CD4-positive, alpha-beta T cell treated with Interleukin-15 for 1 hour (primary cell): ENCODE results near the gene AGXT2.

ENCODE experiments used
- DNase-seq: peaks from one replicate; pipeline ENCODE4 v3.0.0-alpha.2; 2020

Gene AGXT2, protein sequence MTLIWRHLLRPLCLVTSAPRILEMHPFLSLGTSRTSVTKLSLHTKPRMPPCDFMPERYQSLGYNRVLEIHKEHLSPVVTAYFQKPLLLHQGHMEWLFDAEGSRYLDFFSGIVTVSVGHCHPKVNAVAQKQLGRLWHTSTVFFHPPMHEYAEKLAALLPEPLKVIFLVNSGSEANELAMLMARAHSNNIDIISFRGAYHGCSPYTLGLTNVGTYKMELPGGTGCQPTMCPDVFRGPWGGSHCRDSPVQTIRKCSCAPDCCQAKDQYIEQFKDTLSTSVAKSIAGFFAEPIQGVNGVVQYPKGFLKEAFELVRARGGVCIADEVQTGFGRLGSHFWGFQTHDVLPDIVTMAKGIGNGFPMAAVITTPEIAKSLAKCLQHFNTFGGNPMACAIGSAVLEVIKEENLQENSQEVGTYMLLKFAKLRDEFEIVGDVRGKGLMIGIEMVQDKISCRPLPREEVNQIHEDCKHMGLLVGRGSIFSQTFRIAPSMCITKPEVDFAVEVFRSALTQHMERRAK

DNA sequence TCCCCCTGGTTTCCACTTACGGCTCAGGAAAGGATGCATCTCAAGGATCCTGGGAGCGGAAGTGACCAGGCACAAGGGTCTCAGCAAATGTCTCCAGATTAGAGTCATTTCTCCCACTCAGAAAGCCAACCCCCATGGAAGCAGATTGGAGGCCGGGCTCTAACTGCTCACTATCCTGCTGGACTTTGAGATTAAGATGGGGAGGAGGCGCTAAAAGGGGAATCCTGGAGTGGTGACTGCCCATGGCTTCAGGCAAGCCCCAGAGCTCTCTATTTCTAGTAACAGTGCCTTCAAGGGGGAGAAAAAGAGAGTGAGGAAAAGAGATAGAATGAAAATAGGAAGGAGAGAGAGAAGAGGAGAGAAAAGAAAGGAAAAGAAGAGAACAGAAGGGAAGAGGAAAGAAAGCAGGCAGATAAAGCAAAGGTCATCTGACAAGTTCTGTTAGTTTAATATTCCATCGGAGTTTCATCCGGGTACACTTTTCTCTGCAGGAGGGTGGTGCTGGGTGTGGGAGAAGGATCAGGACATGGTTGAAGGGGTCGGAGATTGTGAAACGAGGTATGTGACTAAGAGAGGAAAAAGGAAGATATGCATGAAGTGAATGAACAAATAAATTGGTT lies at the start of gene AGXT2:
TSS of gene AGXT2 (minus strand) at position 165 of the 620 bp plus-strand sequence. CDS start at position 108, 57 bp downstream.
- no peak for DNase-seq

DNA sequence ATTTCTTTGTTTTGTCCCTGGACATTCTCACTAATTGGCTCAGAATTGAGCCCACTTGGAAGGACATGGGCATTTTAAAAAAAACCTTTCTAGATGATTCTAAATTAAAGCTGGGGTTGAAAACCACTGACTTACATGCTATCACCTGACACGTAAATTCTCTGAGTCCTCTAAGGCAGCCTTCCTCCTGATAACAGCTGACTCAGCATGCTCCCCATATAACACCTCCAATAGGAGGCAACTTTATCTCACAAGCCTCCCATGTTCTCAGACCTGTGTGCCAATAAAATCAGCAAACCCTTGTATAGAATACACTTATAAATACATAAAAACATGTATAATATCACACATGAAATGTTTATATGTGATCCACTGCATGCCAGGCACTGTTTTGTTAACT lies 49.2 kb upstream of the AGXT2 start:
- no peak for DNase-seq

DNA sequence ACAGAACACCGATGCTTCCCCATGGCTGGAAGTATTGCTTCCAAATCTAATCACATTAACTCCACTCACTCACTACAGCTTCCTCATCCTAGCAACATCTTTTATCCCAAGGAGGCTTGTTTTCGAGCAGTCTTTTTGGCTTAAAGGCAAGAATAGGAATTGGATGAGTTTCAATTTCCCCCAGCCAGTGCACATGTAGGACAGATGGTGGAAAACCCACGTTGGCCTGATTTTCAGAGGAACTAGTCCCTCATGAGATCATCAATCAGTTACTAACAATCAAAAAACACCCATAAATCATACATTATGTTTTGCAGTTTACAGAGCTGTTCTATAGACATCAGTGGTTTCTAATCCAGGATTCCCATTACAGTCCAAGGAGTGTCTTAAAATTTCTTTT lies 48.5 kb upstream of the AGXT2 start:
- DNase-seq: no peak

DNA sequence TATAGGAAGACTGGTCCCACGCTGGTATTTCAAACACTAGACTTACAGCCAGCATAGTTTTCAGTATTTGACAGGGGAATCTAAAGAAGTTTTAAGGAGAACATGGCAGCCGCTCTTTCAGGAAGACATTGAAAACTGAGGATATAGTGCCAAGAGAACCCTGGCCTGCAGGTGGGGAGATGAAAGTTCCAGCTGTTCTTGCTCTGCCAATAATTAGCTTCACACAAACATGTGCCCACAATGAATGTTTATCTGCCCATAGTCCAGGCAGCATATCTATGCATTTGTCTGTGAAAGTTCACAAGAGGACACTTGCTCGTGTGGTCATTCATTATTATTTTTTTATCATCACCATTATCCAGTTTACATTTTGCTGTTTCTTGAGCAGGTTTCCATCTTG lies 47.6 kb upstream of the AGXT2 start:
- no peak for DNase-seq

DNA sequence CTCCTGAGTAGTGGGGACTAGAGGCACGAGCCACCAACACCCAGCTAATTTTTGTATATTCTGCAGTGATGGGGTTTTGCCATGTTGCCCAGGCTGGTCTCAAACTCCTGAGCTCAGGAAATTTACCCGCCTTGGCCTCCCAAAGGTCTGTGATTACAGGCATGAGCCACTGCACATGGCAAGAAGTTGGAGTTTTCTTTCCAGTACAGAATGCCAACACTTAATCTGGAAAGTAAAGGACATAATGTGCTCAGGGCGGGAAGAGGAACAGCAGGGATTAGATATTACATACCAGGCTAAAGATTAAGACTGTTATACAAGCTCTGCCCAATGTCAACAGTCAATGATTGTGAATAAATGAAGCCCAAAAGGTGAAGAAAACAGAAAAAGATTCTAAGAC lies 47.2 kb upstream of the AGXT2 start:
- DNase-seq: no peak

DNA sequence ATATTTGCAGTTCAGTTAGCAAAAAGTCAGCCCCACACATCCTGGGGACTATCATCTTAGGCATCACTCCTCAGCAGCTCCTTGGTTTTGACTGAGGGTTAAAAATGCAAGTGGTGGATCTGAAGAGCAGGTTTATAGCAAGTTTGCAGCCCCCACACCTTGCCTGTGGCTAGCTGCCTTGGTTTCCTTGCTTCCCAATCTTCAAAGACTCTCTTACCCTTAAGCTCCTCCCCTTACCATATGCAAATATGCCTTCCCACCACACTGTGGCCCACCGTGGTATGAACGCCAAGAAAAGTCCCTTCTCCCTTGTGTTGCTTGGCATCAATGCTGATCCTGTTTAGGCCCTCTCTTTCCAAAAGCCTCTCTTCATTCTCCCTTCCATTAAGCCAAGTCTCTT lies 45.0 kb upstream of the AGXT2 start:
- no peak for DNase-seq

DNA sequence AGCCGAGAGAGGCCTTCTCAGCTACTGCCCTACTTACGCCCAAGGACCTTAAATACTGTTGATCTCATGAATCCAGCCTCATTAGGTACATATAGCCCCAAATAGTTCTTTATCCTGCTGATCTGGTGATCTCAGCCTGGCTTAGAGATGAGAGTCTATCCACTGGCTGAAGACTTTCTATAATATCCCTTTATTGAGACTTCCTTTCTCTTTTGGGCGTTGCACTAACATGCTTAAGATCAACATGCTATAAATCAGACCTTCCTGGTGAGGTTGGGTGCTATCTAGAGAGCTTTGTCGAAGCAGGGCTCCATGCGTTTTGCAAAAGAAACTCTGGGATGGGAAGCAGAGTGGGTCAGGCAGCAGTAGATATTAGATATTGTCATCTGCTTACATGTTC lies 44.0 kb upstream of the AGXT2 start:
- DNase-seq: no peak

DNA sequence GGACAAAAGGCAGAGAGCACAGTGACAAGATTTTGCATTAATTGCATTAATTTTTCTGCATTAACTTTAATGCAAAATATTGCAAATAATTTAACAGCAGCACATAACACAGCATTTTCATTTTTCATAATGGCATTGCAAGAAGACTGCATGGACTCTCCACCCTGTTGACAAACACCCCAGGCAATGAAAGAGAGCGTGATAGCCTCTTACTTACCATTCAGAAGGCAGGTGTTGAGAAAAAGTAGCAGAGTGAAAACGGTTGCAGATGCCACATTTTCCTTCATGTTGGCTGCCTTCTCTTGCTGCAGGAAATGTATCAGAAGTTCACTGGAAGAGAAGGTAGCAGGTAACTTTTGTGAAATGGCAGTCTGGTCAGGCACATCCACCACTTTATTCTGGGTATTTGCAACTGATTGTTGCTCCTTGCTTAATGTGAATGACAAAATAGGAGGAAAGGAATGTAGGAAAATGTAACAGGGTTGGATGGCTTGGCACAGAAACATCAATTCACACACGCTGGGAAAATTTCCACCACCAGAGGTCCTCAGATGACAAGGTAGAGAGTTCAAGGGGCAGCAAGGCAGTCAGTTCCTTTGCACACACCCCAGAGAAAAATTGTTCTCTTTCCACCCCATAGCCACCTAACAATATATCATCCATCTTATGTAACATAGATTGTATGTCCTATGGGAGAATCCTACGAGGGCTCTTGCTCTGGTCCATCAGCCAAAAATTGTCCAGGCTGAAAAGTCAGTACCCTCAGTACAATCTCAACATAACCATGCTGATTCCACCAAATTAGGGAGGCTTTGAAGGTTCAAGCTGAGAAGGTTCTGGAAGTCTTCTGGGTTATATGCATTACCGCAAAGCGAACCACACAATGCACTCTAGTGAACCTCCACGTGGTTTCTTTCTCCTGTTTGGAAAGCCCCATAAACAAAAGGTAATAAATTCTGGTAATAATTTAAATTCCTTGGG lies 41.9 kb upstream of the AGXT2 start:
- DNase-seq: peak; percentile 34

DNA sequence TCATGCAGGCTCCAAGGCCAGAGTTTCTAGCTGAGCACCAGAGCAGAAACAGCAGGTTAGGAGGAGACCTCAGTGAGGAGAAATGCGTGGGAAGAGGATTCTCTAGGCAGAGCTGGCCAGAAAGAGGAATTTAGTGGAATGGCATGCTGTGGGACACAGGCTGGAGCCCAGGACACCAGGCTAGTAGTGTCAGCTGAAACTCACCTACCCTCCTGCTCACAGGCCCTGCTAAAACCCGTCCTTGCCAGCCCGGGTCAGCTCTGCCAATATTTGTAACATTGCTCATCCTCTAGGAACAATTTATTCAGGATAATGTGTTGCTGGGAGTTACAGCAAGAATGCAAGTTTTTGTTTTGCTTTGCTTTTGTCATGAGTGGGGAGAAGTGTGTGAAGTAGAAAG lies 40.2 kb upstream of the AGXT2 start:
- no peak for DNase-seq

DNA sequence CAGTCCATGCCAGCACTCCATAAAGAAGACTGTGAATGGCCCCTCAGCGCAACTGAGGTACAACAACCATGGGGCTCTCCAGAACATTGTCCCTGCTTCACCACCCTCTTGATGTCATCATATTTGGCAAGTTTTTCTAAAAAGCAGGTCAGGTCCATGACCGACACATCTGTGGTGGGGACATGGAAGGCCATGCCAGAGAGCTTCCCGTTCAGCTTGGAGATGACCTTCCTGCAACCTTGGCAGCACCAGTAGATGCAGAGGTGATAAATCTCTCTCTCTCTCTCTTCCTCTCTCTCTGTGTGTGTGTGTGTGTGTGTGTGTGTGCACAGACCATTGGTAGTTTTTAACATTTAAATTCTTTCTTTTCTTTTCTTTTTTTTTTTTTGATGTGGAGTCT lies 35.4 kb upstream of the AGXT2 start:
- no peak for DNase-seq

DNA sequence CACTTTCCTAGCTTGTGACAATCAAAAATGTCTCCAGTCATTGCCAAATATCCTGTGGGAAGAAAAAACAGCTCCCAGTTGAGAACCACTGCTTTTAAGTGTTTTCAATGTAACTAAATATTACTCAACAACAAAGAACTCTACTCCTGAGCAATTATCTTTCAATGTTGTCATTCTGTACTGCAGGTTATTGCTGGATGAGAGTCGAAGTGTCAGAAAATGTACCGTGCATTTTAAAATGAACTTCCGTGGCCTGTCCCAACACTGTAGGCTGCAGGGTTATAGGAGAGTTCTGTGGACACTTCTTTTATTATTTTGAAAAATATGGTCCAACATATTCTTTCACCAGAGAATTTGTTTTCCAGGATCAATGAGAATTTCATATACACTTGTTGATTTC lies 34.8 kb upstream of the AGXT2 start:
- DNase-seq: no peak

DNA sequence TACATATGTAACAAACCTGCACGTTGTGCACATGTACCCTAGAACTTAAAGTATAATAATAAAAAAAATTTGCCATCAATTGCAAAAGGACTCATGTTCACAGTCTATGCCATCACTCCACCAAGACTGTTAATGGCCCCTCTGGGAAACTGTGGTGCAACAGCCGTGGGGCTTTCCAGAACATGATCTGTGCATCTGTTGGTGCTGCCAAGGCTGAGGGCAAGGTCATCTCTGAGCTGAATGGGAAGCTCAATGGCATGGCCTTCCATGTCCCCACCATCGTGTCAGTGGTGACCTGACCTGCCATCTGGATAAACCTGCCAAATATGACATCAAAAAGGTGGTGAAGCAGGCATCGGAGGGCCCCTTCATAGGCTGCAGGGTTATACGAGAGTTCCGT lies 33.4 kb upstream of the AGXT2 start:
- DNase-seq: no peak

DNA sequence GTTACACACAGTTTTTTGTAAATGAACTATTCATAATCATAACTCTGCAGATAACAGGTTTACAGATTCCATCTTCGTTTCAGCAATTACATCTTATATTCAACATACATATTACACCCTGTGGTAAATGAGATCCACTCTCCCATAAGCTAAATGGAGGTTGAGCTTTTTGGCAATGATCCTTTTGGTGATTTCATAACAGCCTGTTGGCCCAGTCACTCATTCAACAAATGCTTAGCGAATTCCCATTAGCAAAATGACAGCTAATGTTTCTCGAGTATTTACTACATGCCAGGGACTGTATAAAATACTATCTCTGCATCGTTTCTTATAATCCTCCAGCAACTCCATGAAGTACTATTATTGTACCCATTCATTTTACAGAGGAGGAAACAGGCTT lies 25.4 kb upstream of the AGXT2 start:
- DNase-seq: no peak

DNA sequence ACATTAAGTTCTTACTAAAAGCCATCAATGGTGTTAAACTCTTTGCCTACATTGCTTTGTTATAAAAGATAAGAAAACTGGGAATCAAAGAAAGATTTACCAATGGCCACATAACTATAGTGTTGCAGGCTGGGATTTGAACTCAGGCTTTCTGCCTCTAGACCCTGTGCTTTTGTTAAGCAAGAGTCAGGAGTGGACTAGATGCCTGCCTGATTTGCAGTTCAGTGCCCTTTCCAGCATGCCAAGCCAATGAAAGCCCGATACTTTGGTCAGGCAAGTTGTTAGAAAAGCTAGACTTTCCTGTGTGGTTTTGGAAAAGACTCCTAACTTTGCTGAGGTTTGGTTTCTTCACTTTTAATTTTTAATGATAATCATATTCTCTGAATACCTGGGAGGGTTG lies 21.4 kb upstream of the AGXT2 start:
- DNase-seq: no peak

DNA sequence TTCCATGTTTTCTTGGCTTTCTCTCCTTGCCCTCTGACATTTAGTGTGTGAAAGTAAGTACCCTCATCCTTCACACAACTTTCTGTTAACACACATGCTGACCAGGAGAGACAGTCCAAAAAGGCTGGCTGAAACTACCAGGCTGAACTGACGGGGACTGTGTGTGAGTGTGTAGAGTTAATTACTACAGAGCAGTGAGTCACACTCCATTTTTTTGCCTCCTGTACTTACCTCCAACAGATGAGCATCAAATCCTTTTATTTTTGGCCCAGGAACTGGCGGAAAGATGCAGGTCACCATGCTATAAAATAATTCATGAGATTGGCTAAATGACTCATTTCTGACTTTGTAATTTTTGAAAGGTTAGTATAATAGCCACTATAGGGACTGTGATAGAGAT lies 20.2 kb upstream of the AGXT2 start:
- DNase-seq: no peak

DNA sequence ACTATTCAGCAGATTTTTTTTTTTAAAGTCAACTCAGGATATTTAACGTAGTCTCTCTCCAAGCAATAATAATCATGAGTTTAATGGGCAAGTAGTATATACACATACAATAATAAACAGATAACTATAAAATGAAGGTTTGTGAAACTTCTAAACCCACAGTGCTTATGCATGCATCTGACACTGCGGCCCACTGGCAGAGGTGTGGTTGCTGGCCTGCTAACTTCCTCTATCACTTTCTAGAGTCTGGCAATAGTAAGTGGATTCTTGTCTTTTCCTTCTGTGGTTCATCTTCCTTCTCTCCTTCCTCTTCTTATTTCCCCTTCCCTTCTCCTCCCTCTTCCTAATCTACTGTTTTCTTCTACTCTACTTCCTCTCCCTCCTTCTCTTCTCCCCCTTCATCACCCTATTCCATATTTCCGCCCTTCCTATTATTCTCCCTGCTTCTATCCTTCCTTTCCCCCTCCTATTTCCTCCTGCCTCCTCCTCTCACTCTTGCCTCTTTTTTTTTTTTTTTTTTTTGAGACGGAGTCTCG lies 18.6 kb upstream of the AGXT2 start:
- no peak for DNase-seq

DNA sequence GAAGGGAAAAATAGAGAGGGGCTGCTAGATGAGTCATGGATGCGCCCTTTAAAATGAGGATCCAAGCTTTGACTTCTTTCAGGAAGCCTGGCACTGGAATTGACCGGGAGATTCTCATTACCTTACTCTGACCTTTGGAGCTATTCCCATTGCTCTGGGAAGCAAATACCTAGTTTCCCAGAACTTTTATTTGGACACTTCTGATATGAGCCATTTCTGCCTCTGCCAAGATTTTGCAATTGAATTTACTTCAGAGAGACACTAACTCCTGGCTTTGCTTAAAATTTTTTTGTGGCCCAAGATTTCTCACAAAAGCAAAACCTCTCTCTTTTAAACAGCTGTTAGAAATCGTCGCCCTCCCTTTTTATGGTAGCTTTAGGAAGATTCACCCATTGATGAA lies 15.7 kb upstream of the AGXT2 start:
- no peak for DNase-seq

DNA sequence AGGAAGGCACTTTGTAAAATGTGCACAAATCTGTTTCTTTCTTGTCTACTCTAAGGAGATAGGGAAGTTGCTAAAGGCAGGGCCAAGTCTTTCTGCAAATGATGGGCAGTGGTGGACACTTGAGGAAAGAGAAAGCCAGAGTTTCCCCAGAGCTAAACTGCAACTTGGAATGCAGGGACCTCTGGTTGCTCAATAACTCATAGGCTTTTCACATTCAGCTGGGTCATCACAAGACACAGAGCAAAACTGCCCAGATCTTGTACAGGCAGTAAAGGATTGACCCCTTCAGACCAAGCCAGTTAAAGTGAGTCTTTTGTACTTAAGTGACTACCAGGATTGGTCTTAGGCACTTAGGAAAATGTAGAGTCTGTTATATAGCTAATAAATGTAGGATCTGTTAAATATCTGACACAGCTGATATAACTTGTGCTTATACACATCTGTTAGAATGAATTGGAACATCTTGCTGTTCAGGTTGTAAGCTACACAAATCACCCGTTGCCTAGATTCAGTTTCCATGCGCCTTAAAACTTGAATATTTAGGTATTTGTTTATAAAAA lies 13.5 kb upstream of the AGXT2 start:
- DNase-seq: no peak

DNA sequence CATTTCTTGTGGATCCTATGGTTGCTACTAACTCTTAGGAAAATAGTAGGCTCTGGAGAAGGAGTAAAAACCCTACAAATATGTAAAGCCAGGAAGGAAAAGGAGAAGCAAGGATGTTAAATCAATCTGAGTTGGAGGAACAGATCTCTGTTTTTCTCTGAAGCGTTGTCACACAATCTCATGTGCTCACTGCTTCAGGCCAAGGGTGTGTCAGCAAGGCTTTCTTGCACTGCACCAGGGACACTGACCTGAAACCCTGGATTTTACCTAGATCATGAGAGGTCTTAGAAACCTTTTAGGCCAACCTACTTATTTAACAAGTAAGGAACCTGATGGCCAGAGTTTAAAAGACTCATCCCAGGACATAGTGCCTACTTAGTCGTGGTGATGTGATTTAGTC lies 12.5 kb upstream of the AGXT2 start:
- no peak for DNase-seq

DNA sequence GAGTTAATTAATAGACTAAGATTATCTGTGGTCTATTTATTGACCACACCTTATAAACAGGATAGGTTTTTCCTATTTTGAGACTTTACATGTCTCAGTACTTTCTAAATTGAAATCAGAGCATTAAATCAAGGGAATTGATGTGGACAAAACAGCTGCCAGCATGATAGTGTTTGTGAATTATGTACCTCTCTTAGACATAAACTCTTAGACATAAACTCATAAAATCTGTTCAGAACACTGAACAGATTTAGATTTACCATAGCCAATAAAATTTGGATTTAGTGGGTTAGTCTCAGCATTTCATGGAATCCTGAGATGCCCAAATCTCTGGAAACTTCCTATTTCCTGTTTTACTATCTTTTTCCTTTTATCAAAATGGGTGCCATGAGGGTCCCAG lies 11.5 kb upstream of the AGXT2 start:
- no peak for DNase-seq

DNA sequence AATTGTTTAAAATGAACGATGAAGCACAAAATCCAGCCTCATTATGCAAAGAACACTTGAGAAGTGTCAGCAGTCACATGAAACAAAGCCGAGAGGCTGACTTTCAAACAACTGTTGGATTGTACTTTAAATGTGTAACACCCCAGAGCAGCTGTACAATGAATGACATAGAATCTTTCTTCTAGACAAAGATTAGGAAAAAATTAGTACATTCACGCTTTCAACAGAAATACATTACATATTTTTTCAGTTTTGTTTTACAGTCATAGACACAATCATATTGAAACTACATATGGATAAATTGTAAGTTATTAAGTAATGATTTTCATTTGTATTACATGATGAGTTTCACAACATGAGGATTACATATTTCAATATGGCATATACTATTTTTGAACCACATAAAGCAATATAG lies 10.6 kb upstream of the AGXT2 start:
- DNase-seq: no peak

DNA sequence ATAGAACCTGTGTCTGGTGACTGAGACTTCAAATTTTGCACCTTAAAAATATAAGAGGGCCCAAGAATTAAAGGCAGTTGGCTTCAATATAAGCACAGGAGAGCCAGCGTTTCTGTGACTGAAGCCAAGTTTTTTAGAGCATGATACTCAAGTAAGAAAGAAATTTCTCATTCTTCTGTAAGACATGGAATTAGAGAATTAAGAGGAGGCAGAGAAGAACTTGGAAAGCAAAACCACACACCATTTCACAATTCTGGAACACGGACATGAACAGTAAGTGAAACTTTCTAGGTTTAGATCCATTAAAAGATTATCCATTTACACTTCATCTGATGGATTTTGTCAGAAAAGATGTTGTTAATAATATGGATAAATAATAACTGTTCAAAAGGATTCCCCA lies 8.9 kb upstream of the AGXT2 start:
- no peak for DNase-seq

DNA sequence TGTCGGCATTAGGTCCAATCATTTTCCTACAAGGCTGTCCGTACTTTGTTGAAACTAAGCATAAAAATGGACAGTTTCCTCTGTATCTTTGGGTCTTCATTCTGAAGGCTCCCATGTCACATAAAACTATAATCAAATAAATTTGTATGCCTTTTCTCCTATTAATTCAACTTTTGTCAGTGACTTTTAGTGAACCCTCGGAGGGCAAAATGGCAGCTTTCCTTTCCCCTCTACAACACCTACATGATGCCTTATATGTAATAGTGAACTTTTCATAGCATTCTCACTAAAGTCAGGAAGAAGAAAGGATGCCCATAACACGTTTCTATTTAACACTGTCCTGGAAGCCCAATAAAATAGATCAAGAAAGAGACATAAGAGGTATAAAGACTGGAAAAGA lies 5.1 kb upstream of the AGXT2 start:
- no peak for DNase-seq
